Natural killer cell (primary cell): Measurements from ENCODE around the gene SGSM1. TPM values are rescaled to one million over a fixed set of nuclear protein-coding genes. Genes with fewer than 3 reads are reported as not detected.

Source experiments
- ATAC-seq, 3 donors: fragments of 150-1000 bp in 2 of 3; fragments of 200-7000 bp in 1 of 3; cut with Tn5 transposase; 1 replicate in 1 of 3; 2 replicates in 2 of 3; pipeline ENCODE4 v1.10.0; 2021; ENCODE audit warnings: mild to moderate bottlenecking in 2 of 3, moderate library complexity in 2 of 3
- DNase-seq, 2 donors: peaks; one replicate each; pipeline versions ENCODE4 v3.0.0 to v3.0.0-alpha.2; 2013 to 2021; ENCODE audit warnings: mixed read lengths in 1 of 2
- H3K27ac ChIP-seq: one replicate; pipeline ENCODE4 v1.5.1; 2013; ENCODE audit warnings: mild to moderate bottlenecking, low read length
- H3K27me3 ChIP-seq: one replicate; pipeline ENCODE4 v1.6.1; 2013; ENCODE audit warnings: low read length; ENCODE audit not compliant: control insufficient read depth, insufficient read depth
- H3K36me3 ChIP-seq: one replicate; pipeline ENCODE4 v1.6.1; 2013; ENCODE audit warnings: low read length; ENCODE audit not compliant: control insufficient read depth, insufficient read depth
- H3K4me1 ChIP-seq: one replicate; pipeline ENCODE4 v1.6.1; 2013; ENCODE audit warnings: low read length; ENCODE audit not compliant: control insufficient read depth, insufficient read depth
- H3K4me3 ChIP-seq: one replicate; pipeline ENCODE4 v1.5.1; 2013; ENCODE audit warnings: low read length
- H3K9me3 ChIP-seq: one replicate; pipeline ENCODE4 v1.6.1; 2013; ENCODE audit warnings: low read length; ENCODE audit not compliant: control insufficient read depth, insufficient read depth
- H3K27ac Mint-ChIP-seq, 2 donors: one replicate each; pipeline ENCODE4 v1.8.0; 2022; ENCODE audit warnings: mild to moderate bottlenecking in 2 of 2, mixed read lengths in 2 of 2, moderate library complexity in 1 of 2
- H3K27me3 Mint-ChIP-seq, 2 donors: one replicate each; pipeline ENCODE4 v1.8.0; 2022; ENCODE audit warnings: low read depth in 2 of 2, mixed read lengths in 2 of 2
- H3K36me3 Mint-ChIP-seq: one replicate; pipeline ENCODE4 v1.8.0; 2022; ENCODE audit warnings: mixed read lengths
- H3K4me1 Mint-ChIP-seq, 2 donors: one replicate each; pipeline ENCODE4 v1.8.0; 2022; ENCODE audit warnings: mixed read lengths in 2 of 2
- H3K4me3 Mint-ChIP-seq: one replicate; pipeline ENCODE4 v1.8.0; 2022; ENCODE audit warnings: mild to moderate bottlenecking, moderate library complexity, mixed read lengths
- H3K9me3 Mint-ChIP-seq, 2 donors: one replicate each; pipeline ENCODE4 v1.8.0; 2022; ENCODE audit warnings: mixed read lengths in 2 of 2
- CTCF ChIP-seq: fragments of 200-600 bp; IDR thresholded peaks from one replicate; pipeline ENCODE4 v1.8.0; 2022; ENCODE audit warnings: antibody characterized with exemption
- WGBS: methylation state at CpG from one replicate; pipeline ENCODE4 v1.1.7; 2013; ENCODE audit warnings: missing lambda C conversion rate; ENCODE audit not compliant: insufficient coverage; 5-methylcytosine and 5-hydroxymethylcytosine counted together
- intact Hi-C: fragments of 100-400 bp; cut with micrococcal nuclease; formaldehyde crosslinking; loops from one replicate; pipeline ENCODE4 v1.14.2; 2022
- total RNA-seq, 4 donors: library from RNA; stranded (reverse); fragments of 120-200 nt in 1 of 4; gene quantifications; one replicate each; pipeline versions ENCODE4 v1.2.3 to v1.2.4, GENCODE V29; 2013 to 2022

The SGSM1 gene
- total RNA-seq, 3 donors from 2014 or later (not counting 1 experiment from before 2014, with no cell fraction given): 13.9 to 15.4 (median 13.9) TPM

DNA sequence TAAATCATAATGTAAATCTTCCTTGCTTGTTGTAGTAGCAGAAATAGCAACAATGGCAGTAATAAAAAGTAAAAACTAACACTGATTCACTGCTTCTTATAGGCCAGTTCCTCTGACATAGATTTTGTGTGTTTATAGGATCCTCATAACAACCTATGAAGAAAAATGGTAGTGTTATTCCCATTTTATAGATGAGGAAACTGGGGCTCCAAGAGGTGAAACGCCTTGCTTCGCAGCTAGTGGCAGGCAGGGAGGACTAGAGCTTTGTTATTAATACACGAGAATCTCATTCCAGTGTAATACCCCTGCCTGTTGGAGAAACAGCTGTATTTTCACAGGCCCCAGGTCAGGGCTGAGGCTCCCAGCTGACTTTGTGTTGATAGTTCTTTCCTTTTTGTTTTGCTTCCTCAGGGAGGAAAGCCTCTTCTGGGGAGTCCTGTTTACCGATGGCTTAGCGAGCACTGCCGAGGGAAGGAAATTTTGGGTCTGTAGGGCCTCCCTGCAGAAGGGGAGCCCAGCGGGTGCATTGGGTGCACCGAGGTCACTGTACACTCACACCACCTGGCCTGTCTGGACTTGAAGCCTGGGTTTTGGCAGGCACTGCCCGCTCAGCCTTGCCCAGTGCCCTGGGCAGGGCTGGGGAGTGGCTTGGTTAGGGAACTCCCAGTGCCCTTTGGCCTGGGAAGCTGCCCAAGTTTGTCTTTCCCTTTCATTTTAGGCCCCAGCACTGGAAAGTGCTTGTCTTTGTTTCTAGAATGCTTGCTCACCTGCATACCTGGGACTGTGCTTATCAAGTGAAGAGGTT, 160.0 kb downstream of the SGSM1 start:
- no peak overlapping the region for H3K27ac ChIP-seq
- TF ChIP-seq CTCF: no peak
- H3K27me3 ChIP-seq: no peaks in the 10 kb centered on the region
- Mint-ChIP-seq H3K4me3 (no peak overlapping the region), H3K4me1 (peaks cover 7 to 13% of the 10 kb centered on the region in 2 donors), H3K9me3 (no peaks in the 10 kb centered on the region), H3K36me3 (no peaks in the 10 kb centered on the region), H3K27ac (no peak overlapping the region), H3K27me3 (no peaks in the 10 kb centered on the region)
- 95% methylated on average over 9 of the region's 9 CpGs for WGBS
- intact Hi-C loops: no loop called here
- no peak for DNase-seq
- H3K4me3 ChIP-seq: no peak overlapping the region
- no peaks in the 10 kb centered on the region for H3K36me3 ChIP-seq
- peaks cover 8% of the 10 kb centered on the region for H3K4me1 ChIP-seq
- no peak for ATAC-seq
- no peaks in the 10 kb centered on the region for H3K9me3 ChIP-seq

DNA sequence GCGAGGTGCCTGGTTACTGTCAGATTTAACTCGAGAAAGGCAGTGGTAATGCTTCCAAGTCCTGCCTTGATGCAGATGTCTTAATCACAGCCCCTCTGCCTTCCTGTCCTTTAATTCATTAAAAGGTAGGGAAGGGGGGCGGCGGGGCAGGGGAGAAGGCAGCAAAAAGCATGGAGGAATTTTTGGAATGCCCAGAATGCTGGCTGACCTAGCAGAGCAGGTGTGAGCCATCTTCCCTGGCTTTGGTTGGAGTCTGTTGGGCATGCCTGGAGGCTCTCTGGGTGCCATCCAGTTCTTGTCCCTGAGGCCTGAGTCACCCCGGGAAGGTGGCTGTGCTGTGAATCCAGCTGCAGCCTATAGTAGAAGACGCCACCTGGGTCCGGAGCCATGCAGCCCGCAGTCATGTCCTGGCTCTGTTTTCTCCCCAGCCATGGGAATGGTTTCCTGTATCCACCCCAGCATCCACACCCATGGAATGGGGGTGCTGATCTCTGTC, 162.1 kb downstream of the SGSM1 start:
- Mint-ChIP-seq H3K27me3 (no peaks in the 10 kb centered on the region), H3K27ac (no peak overlapping the region), H3K9me3 (no peaks in the 10 kb centered on the region), H3K36me3 (no peaks in the 10 kb centered on the region), H3K4me1 (peaks cover 0 to 5% of the 10 kb centered on the region in 2 donors), H3K4me3 (no peak overlapping the region)
- ATAC-seq (no peak), DNase-seq (no peak)
- Histone ChIP-seq H3K27ac (no peak overlapping the region), H3K36me3 (no peaks in the 10 kb centered on the region), H3K4me1 (peaks cover 5% of the 10 kb centered on the region), H3K9me3 (no peaks in the 10 kb centered on the region), H3K27me3 (no peaks in the 10 kb centered on the region), H3K4me3 (no peak overlapping the region)
- TF ChIP-seq CTCF: no peak
- WGBS: 97% methylated on average over 8 of the region's 8 CpGs
- intact Hi-C loops: no loop called here

GRCh38 chr22:24969560-24970301, 163.7 kb downstream of the SGSM1 start:
- Mint-ChIP-seq H3K4me3 (no peak overlapping the region), H3K36me3 (no peaks in the 10 kb centered on the region), H3K27ac (no peak overlapping the region), H3K27me3 (no peaks in the 10 kb centered on the region), H3K9me3 (no peaks in the 10 kb centered on the region), H3K4me1 (no peaks in the 10 kb centered on the region)
- H3K27ac ChIP-seq: no peak overlapping the region
- DNase-seq (no peak), ATAC-seq (no peak)
- no peaks in the 10 kb centered on the region for H3K27me3 ChIP-seq
- H3K36me3 ChIP-seq: no peaks in the 10 kb centered on the region
- no peaks in the 10 kb centered on the region for H3K4me1 ChIP-seq
- H3K9me3 ChIP-seq: no peaks in the 10 kb centered on the region
- intact Hi-C loops: no loop called here
- H3K4me3 ChIP-seq: no peak overlapping the region
- TF ChIP-seq CTCF: no peak
- 81% methylated on average over 12 of the region's 12 CpGs for WGBS
